Posterior vena cava (tissue), 2 donors: ENCODE results near the gene HHIPL1. TPM values are rescaled to one million over a fixed set of nuclear protein-coding genes. Genes with fewer than 3 reads are reported as not detected.

ENCODE experiments used
- DNase-seq: peaks from one replicate; pipeline ENCODE4 v3.0.0-alpha.2; 2020; ENCODE audit warnings: low spot score
- intact Hi-C, 2 donors: fragments of 100-400 bp; cut with DNase I; formaldehyde crosslinking; loops; one replicate each; pipeline versions ENCODE4 v1.14.1 to v1.14.2; 2022 to 2023
- total RNA-seq, 2 donors: library from RNA; stranded (reverse); fragmentation: NEBNext Ultra II Directional; extraction: Animal tissue kit (Norgen Biotek cat#: 25700); gene quantifications; one replicate each; pipeline ENCODE4 v1.2.1, GENCODE V29; 2021
- donor health status: DM: yes; HTN: yes; CAD: no.
- donor health status: DM: yes; HTN: yes; CAD: no.

HHIPL1 gene
- total RNA-seq, 2 donors from 2014 or later = 10.9 to 11.6 TPM

DNA sequence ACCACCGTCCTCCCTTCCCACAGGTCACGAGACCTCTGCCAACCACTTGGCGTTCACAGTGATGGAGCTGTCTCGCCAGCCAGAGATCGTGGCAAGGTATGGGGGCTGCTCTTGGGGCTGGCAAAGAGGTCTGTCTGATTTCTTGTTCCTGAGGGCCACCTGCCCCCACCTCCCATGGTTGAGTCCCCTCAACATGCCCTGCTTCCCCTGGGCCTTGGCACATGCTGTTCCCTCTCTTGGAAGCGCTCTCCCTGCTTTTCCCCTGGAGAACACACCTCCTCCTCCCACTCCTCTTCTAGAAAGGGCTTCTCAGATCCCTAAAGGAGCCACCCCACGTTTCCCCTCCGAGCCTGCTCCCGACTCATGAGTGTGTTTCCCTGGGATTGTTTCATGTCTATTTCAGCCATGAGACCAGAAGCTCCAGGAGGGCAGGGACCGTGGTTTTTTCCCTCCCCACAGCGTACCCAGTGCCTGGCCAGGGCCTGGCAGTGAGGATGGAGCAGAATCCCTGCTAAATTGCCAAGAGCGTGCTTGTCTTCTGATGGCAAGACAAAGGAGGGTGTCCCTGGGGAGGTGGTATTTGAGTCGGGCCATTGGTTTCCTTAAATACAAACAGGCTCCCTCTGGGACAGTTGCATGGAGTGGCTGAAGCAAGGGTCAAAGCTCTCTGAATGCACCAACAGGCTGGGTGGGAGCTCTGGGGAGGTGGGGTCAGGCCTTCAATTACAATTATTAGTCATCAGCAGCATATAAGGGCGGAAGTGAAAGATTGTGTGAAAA is 73.3 kb downstream of the HHIPL1 start:
- no peak for DNase-seq
- intact Hi-C loops = no loop called here

DNA sequence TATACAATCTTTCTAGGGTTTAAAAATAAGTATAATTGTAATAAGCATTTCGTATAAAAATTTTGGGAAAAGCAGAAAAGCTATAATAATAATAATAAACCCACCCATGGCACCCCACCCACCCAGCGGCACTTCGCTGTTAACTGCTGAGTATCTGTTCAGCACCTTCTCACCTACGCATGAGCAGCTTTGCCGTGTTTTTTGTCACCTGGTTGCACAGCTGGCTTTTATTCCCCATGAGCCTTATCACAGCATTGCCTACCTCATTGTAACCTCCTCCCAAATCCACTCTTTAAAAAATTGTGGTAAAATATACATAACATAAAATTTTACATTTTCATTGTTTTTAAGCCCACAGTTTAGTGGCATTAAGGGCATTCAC is 73.9 kb downstream of the HHIPL1 start:
- no peak for DNase-seq
- intact Hi-C loops = no loop called here

DNA sequence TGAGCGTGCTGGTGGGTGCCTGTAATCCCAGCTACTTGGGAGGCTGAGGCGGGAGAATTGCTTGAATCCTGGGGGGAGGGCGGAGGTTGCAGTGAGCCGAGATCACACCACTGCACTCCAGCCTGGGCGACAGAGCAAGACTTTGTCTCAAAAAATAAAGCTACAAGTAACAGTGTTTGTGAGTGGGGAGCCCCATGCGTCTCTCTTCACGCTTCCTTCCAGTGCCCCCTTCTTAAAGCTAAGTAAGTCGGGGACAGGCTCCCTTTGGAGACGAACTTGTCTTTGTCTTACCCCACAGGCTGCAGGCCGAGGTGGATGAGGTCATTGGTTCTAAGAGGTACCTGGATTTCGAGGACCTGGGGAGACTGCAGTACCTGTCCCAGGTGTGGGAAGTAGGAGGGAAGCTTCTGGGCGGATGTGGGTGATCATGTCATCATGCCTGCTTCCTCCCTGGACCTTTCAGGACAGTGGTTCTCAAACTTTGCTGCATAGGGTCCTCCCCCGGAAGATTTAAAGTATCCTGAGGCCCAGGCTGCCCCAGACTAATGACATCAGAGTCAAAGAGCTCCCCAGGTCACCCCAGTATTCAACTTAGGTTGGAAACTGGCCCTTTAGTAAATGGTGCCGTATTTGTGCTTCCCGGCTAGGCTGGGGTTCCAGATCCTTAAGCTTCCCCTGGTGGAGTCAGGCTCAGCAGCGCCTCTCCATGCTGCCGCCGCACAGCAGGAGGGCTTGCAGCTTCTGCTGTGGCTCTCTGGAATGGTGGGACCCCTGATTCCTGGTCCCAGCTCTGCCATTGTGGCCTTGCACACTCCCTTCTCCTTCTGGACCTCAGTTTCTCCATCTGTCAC is 76.2 kb downstream of the HHIPL1 start:
- DNase-seq = peak; percentile 34
- intact Hi-C loops = no loop called here

DNA sequence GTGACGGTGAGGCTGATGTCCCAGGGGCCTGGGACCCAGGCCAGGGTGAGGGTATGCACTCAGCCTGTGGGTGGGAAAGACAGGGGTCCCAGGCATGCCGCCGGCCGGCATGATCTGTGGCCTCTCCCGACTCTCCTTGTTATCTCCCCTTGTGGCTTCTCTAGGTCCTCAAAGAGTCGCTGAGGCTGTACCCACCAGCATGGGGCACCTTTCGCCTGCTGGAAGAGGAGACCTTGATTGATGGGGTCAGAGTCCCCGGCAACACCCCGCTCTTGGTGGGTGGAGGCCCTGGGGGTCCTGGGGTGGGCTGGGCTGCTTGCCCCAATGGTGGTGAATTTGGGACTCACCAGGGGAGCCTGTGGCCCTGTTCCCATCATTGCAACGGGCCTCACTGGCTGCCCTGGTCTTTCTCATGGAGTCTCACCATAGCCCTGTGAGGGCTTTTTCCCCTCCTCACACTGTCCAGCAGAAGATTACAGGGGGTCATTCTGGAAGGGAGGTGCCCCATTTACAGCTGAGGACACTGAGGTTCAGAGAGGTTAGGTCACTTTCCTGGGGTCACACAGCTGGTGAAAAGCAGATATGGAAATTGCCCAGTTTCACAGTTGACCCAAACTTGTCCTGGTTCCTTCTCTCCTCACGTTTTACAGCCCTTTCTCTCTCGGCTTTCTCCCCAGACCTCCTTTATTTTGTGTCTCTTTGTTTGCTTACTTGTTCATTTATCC is 77.0 kb downstream of the HHIPL1 start:
- intact Hi-C loops = no loop called here
- DNase-seq = peak; percentile 61

DNA sequence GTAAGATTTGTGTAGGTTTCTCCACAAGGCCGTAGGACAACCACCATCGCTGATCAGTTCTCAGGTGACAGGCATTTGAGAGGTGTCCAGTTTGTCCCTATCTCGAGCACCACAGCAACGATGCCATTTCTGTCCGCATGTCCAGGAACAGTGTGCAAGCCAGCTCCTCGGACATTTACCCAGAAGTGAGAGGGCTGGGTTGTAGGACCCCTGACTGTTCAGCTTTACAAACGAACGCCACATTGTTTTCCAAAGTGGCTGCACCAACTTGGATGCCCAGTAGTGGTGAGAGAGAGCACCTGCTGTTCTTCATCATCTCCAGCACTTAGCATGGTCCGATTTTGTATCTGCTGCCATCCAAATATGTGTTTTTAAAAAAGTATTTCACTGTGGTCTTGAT is 77.8 kb downstream of the HHIPL1 start:
- intact Hi-C loops = no loop called here

DNA sequence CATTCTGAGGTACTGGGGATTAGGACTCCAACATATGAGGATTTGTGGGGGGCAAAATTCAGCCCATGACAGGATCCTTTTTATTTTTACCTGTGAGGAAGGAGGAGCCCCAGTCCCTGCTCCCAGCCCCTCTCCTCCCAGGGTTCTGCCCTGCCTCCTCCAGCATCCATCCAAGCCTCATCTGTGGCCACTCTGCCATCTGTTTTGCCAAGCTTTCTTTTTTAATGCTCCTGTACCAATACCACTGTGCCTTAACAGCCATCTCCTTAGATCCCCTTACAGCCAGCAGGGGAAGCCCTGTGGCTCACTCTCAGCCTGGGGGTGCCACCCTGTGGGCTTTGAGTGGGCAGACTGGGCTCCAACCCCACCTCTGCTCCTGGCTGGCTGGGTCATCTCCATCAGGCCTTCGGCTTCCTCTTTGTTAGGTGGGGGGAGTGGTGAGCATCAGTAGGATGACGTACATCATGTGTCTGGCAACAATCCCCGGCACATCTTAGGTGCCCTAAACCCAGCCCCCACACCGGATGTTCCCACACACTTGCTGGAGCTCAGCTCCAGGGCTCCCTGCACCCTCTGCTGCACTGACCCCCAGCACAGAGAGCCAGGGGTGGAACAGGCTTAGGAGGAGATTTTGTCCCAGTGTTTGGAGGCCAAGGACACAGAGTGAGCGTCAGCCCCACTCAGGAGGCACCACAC is 79.4 kb downstream of the HHIPL1 start:
- peak; percentile 58 for DNase-seq
- intact Hi-C loops = no loop called here

More for the DNA sequence above, 77.8 kb downstream of the HHIPL1 start:
- DNase-seq = no peak

DNA sequence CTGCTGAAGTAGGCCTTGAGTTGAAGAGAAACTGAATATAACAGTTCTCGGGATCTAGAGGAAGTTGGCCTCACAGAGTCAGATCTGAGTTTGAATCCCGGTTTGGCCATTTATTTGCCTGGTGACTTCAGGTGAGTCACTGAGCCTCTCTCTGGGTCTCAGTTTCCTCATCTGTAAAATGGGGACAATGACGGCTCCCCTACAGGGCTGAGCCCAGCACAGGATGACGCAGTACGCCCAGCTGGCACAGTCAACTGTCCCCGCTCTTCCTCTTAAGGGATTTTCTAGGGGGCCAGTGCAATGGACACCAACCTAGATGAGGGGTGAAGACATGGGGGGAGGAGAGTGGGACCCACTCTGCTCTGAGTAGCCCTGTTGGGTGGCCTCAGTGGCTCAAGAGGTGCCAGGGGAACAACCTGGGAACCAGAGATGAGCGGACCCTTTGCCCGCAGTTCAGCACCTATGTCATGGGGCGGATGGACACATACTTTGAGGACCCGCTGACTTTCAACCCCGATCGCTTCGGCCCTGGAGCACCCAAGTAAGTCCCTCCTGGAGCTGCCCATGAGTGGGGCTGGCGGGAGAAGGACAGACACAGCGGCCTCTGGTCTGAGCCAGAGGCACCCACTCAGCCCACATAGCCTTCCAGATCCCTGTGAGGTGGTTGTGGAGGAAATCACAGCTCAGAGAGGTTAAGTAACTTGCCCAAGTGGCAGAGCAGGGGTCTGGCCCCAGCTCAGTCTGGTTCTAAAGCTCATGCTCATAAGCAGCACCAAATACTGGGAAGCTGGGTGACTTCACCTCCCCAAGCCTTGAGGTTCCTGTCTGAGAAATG is 80.2 kb downstream of the HHIPL1 start:
- intact Hi-C loops = loop anchor here (5.0 kb wide), 1 partner anchor 162 kb away; no protein-coding TSS in a partner anchor
- peak; percentile 69 for DNase-seq

DNA sequence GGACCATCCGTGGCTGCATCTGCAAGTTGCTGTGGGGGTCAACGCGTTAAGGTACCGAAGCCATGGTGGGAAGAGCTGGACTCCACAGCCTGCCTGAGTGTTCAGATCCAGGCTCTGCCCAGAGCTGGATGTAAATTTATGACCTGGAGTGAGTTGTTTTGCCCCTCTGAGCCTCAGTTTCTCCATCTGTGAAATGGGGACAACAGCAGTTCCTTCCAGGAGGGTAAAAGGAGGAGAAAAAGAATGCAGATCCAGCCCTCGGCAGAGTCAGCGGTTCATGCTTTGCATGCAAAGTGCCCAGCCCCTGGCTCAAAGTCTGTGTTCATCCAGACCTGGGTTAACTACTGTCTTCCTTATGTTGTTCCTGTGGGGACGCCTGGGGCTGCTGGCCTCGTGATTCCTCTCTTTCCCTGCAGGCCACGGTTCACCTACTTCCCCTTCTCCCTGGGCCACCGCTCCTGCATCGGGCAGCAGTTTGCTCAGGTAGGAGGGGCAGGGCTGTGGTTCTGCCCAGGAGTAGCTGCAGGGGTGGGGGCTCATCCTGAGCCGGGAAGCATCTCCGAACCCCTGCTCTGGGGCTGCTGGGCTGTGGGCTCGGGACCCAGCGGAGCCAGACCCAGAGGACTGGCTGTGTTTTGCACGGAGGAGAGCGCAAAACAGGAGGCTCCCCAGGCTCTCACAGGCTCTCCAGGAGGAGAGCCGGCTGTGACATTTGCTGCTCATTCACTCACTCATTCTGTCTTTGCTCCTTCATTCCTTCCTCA is 81.0 kb downstream of the HHIPL1 start:
- intact Hi-C loops = loop anchor here (5.0 kb wide), 1 partner anchor 161 kb away; no protein-coding TSS in a partner anchor

DNA sequence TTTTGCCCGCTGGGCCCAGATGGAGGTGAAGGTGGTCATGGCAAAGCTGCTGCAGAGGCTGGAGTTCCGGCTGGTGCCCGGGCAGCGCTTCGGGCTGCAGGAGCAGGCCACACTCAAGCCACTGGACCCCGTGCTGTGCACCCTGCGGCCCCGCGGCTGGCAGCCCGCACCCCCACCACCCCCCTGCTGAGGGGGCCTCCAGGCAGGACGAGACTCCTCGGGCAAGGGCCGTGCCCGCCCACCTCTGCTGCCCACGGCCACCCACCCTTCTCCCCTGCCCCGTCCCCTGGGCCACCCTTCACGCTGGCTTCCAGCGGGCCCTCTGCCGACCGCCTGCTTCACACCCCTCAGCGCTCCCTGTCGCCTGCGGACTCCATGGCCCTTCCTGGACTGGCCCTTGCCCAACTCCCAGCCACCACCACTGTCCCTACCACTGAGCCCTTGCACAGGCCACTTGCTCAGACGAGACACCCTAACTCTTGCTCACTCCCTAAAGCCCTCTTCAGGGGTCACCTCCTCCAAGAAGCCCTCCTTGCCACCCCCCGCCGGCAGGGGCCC is 81.7 kb downstream of the HHIPL1 start:
- intact Hi-C loops = loop anchor here (5.0 kb wide), 1 partner anchor 161 kb away; no protein-coding TSS in a partner anchor

More for the DNA sequence above, 81.0 kb downstream of the HHIPL1 start:
- peak; percentile 44 for DNase-seq

DNA sequence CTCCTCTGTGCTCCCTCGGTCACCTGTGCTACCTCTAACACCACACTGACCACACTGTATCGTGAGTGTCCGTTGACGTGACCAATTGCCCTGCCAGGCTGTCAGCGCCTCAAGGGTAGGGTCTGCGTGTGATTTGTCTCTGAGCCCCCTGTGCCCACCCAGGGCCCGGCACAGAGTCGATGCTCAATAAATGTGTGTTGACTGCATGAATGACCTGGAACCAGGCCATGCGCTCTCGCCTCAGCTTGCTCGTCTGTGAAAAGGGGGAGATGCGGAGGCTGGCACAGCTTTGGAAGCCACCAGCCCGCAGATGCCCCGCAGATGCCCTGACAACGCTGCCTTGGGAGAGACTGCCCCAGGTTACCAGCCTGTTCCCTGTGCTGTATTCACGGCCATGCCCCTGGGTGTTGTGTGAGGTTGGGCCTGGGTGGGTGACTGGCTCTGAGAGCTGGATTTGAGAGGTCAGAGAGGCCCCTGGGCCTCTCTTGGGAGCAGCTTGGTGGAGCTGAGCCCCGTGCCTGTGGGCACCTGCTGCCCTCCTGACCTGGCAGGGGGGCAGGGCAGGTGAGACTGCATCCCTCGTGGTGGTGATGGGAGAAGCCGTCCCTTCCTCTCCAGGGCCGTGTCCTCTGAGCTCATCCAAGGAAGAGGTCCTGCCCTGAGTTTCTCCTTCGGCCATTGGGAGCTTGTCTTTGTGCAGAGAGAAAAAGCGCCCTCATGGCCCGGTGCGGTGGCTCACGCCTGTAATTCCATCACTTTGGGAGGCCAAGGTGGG is 82.4 kb downstream of the HHIPL1 start:
- intact Hi-C loops = loop anchor here (5.0 kb wide), 1 partner anchor 160 kb away; no protein-coding TSS in a partner anchor
- DNase-seq = peak; percentile 61

More for the DNA sequence above, 81.7 kb downstream of the HHIPL1 start:
- DNase-seq = peak; percentile 74

DNA sequence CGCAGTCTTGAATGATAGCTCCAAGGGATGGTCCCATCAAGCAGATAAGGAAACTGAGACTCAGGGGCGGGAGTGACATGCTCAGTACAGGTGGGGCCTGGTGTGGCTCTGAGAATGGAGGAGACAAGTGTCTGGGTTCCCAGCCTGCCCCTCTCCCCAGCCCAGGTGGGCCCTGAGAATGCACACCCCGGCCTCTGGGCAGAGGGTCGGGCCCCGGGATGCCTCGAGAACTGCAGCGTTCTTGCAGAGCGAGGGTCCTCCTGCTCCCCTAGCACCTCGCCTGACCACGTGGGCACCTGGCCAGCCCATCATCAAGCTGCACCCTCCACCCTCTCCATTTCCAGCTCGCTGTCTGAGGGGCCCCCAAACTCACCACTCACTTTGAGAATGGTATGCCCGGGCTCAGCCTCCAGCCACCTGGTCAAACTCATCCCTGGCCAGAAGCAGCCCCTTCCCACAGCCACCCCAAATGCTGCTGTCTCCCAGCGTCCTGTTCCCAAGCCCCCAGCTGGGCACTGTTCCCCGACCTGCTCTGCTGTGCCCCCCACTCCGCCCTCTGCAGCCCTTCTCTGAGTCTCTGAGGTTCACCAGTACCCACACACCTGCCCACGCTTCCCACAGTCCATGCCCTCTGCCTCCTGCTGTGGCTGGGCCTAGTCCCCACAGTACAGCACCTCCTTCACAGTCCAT is 83.4 kb downstream of the HHIPL1 start:
- peak; percentile 72 for DNase-seq
- intact Hi-C loops = loop anchor here (5.0 kb wide), 1 partner anchor 159 kb away; no protein-coding TSS in a partner anchor

DNA sequence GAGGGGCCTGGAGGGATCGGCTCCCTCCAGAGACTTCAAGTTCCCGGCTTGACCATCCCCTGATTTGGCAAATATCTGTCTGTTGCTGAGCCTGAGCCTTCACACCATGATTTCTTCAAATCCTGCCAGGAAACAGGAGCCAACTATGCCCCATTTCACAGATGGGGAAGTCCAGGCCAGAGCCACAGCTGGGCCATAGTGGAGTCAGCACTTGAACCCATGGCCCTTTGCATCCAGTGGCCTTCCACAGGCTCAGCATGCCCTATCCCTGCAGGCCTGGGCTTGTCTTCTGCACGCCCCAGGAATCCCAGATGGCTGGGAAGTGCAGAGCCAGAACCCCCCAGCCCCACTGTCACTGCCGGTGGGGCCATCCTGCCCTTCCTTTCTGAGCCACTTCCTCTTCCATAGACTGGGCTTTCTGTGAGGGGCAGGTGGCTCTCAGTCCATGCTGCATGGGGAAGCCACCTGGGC is 84.1 kb downstream of the HHIPL1 start:
- DNase-seq = peak; percentile 47

More for the DNA sequence above, 84.1 kb downstream of the HHIPL1 start:
- intact Hi-C loops = loop anchor here (5.0 kb wide), 1 partner anchor 158 kb away; no protein-coding TSS in a partner anchor
